GM19193 (cell line): Measurements from ENCODE around the gene RAD51B.

Source experiments
- POLR2A ChIP-seq: IDR thresholded peaks from 4 replicates; pipeline ENCODE4 v1.6.1; 2011; ENCODE audit not compliant: insufficient read depth, insufficient read length; ENCODE audit errors: extremely low read depth

The RAD51B gene

DNA sequence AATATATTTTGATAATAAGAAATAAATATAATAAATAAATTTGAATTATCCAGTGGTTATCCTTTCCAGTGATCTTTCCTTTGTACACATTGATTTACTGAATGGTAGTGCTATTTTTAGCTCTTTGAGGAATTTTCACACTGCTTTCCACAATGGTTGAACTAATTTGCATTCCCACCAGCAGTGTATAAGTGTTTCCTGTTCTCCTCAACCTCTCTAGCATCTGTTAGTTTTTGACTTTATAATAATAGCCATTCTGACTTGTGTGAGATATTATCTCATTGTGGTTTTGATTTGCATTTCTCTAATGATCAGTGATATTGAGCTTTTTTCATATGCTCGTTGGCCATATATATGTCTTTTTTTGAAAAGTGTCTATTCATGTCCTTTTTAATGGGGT lies 333.7 kb downstream of the RAD51B start:
- no peak for TF ChIP-seq POLR2A

DNA sequence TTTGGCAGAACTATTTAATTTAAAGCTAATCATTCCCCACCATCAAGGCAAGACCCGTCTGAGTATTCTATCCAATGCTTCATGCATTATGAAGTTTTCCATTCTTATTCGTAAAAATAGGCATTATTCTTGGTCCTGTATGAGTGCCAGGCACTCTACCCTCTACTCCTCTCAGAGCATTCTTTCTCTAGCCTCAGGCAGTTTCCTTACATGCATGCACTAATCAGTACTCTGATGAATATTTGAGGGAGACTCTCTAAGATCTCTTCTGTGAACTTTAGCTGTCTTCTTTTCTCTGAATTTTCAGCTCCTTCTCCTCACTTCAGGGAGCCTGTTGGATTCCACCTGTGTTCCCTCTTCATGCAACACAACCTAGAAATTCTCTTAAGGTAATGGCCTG lies 334.7 kb downstream of the RAD51B start:
- no peak for TF ChIP-seq POLR2A

DNA sequence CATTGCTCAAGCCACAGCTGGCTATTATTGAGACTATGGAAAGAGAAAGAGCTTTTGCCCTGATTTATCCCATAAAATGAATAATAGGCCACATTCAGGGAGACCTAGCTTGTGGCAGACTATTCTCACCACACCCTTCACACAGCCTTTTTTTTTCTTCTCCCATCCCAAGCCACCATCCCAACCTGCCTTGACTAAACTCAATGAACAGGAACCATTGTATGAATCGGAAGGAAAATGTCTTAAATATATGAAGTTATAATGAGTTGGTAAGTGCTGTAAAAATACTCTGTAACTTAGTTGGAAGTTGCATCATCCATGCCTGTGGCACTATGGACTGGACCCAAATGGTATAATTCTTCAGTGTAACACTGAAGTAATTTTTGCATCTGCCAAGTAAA lies 338.4 kb downstream of the RAD51B start:
- TF ChIP-seq POLR2A, result no peak

DNA sequence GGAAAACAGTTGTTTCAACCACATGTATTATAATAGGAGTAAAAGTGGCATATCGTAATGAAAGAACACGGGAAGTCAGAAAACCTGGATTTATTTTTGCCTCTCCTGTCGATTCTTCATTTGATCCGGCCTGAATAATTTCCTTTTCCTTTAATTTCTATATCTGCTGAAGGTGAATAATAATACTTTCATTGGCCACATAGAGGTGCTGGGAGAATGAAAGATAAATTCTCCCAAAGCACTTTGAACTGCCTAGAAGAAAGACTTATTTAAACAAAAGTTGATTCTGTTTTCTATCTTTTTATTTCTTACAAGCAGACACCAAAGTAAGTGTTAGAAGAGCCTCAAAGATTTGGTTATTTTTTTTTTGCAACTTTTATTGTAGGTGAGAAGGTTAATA lies 339.1 kb downstream of the RAD51B start:
- TF ChIP-seq POLR2A, result no peak

DNA sequence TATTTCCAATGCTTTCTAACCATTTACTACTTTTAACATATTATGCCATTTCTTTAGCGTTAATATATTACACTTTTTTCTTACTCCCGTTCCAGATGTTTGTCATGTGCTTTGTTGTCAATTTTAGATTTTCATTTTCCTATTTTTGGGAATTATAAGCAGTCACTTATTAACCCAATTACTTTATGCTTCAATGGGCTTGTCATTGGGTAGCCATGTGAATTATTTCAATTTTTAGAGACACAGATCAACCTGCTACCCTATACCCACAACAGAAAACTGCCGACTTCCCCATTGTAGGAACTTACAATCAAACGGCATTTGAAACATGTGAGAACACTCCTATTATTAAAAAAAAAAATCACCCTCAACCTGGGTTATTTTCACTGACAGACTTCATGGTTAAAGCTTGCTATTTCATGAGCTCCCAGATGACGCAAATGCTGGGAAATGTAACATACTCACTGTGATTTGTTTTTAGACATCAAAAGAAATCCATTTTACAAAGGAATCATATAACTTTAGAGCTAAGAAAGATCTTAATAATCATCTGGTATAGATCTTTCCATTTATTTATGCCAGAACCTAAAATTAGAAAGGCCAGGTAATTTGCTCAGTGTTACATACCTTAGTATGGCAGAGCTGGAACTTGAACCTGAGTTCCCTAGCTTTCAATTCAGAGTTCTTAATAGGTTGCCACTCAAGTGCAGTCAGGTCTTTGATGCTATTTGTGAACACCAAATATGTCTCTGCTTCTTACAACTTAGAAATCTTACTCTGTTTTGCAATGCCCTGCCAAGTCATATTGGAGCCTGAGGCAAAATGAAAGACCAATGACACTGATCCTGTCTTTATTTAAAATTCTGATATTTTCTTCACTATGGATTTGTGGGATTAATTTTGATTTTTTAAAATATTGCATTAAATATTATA lies 340.4 kb downstream of the RAD51B start:
- TF ChIP-seq POLR2A, result no peak

DNA sequence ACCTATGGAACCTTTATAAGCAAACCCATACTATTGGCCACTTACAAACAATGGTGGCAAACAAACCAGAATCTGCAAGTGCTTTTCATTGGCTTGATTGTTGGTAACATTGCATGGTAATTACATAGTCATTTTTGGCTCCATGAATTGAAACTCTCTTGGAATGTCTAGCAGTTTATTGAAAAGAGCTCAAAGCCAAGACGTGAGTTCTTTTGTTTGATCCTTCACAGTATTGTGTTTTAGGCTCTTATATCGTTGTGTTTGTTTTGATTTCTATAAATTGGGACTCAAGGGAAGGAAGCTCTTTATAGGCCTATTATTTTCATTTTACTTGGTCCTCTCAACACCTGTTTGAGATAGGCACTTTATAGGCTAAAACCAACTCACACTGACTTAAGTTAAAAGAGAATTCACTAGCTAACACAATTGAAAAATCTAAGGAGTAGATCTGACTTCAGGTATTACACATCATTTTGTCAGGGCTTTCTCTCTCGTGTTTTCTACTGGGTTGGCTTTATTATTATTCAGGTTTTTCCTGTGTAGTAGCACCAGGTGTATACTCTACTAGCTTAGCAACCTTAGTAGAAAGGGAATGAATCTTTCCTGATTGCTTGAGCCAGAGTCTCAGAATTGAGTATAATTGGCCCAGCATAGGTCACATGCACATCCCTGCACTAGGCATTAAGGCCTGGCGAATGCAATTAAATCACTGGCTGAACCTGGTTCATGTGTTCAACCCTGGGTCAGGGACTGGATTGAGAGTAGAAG lies 341.4 kb downstream of the RAD51B start:
- TF ChIP-seq POLR2A, result no peak

DNA sequence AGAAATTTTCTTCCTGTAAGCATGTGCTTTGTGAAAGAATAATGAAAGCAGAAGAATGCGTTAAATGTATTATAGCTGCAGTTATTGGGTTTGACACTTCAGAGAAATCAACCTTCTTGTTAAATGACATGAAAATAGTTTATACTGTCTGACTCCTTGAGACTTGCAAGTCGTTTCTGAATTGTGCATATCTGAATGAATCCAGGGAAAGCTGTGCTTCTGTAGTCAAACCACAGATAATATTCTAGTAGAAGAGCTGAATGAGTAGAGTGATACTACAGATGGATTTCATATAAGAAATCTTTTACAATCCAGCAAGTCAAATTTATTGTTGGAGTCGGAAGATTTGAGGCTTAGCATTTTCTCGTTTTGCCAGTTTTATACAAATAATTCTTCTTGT lies 343.3 kb downstream of the RAD51B start:
- TF ChIP-seq POLR2A, result no peak

DNA sequence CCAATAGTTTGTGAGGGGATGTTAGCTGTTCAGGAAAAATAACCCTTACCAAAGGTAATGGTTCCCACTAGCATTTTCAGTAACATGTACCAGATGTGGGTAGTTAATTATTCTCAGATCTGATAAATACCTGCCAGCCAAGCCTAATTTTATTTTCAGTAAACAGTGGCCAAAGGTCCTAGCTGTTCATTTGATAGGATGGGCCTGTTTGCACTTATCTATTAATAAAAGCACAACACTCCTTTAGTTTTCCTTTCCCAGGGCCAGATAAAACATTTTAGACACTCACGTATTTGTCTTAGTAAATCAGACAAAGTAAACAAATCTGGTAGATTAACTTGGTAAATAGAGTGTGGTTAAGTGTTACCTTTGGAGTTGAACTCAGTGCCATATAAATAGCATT lies 345.1 kb downstream of the RAD51B start:
- no peak for TF ChIP-seq POLR2A

DNA sequence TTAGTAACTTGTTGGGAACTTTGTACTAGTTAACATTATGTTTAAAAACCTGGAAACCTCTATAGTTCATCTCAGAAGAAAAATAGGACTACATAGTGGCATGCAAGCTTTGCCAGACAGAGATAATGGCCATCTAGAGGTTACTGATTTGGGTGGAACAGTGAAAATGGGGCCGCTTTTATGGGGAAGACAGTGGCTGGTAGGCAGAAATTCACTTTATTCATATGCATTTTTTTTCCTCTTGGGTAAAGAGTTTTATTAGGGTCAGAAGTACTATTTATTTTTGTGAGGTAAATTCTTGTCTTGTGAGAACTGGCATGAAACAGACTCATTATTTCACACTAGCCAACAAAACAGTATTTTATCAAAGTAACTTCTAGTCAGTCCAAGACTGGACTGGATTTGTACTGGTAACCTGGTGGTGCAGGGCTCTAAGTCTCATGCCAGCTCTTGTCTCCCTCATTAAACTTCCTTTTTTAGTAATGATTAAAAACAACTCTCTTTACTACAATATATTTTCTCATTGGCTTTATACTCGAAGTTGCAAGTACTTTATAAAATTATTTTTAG lies 345.8 kb downstream of the RAD51B start:
- TF ChIP-seq POLR2A, result no peak

DNA sequence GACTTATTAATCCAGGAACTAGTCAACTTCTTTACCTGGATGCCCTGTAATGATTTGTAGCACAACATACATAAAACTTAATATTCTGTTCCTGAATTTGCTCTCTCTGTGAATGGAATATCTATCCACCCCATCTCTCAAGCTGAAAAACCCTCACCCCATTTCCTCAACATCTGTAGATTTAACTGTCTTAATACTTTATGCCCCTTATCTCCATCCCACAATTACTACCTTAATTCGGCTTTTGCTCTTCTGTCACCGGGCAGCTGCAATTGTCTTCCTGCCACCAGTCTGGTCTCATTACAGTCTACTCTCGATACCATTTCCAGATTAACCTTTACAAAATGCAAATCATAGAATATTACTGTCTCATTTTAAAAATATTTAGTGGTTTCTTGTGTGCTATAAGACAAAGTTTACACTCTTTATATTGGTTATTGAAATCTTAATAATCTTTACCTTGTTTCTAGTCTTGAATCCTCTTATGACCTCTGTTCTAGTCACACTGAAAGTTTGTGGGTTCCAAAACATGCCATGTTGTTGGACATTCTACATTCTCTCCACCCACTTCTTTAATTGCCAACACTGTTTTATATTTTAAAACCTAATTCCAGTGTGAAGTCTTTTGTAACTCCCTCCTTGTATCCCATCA lies 347.3 kb downstream of the RAD51B start:
- no peak for TF ChIP-seq POLR2A

DNA sequence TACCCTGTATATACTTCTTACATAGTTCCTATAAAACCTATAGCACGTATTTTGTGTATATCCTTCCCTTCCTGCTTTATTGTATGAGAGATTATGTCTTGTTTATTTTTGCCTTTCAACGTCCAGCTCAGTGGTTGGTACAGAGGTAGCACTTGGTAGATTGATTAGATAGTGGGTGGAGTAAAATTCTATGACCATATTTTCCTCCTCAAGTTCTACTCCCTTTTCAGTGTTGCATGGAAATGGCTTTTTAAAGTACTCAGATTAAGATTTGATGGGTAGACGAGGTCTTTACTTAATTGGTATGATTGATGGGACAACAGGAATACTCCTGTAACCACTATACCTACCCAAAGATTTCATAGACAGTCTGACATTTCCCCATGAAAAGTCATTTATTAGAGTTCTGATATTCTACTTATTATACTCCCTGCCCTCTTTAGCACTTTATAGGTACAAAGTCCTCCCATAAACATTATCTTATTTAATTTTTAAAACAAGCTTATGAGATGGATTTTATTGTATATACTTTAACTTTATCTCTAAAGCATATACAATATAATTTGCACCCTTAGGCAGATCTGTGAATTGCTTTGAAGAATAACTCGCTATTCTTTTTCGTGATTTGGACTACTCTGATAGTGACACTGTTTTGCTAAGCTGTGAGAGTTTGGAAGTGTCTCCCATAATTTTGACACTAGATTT lies 348.0 kb downstream of the RAD51B start:
- no peak for TF ChIP-seq POLR2A

DNA sequence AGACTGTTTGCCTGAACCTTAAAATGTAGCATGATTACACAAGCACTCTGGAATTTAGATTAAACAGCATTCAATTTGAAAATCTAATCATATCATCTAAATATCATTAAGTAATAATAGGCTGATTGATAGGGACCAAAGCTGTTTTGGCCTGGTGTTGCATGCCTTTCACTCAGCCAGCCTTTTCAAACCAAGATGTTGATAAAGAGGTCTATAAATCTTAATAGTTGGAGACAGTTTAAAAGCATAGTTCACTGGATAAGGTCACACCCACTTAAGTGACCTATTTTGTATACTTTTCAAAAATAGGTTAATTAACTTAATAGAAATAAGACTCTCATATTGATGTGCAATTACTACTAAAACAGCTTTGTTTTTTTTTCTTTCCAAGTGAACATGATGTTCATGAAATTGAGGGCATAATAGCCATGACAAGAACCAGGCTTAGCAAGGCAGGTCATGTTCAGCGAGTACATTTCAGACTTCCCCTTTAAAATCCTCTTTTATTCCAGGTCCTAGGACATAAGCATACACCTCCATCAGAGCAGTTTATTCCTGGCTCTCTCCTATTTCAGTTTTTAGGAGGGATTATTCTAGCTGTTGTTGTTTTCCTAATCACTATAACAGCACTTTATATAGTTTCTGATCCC lies 349.0 kb downstream of the RAD51B start:
- TF ChIP-seq POLR2A, result no peak

DNA sequence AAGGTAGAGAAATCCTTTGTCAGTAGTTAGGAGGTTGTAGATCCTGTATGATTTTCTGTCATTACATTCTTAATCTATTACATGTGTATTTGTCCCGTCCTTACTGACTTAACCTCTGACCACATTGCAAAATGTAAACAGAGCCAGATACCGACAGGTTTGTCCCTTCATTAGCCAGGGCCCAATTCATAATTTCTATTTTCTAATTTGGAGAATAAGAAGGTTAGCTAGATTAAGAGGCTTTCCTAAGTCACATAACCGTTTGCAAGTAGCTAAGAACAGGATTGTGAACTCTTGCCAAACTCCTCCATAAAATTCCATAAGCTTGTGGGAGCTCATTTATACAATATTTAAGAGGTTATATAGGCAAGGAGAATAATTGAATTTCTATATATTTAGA lies 352.6 kb downstream of the RAD51B start:
- TF ChIP-seq POLR2A, result no peak

DNA sequence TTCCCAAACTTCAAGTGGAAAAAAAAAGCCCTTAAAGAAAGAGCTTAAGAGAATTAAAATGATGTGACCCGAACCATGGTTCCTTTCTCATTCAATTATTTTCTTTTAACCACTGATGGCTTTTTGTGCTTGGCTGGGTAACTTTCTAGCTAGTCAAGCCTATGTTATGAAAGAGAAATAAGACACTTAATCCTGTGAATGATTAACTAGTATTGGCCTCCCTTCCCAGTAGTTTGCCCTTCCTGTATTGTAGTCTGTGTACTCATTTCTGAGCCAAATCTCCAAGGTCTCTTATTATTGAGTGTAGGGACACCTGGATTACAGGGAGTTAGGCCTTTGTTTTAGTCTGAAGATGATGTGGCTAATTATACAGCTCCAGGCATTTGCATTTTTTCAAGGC lies 353.0 kb downstream of the RAD51B start:
- TF ChIP-seq POLR2A, result no peak

DNA sequence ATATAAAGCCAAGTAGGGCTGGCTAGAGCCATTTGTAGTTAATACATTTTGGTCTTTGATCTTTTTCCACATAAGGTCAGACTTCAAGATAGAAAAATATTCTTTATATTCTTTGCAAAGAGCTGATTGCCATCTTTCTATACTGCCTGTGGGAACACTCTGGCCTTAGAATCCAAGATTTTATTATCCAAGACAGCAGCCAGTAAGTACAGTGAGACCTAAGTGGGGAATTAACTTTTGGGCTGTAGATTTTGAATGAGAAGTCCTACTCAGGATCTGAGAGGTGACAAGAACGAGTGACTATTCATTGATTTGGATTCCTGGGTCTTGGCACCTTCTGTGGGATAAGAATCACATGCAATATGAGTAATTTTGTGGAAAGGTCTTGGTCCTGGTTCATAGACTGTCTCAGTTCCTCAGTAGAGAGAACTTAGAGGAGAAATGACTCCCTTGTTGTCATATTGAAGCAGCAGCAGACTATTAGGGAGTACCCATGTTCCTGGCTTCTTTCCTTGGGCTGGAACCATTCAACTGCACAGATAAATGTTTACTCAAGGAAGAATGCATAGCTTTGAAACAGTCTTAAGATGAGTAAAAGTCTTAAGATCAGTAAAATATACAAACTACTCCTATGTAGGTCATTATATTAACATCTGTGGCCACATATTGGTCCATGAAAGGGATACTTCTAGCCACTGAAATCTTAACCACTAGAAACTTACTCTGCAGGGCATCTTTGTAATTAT lies 353.8 kb downstream of the RAD51B start:
- TF ChIP-seq POLR2A, result no peak
